PFSK-1 (cell line): ENCODE data around the gene RFX3.

Experiments
- FOXP2 ChIP-seq: optimal IDR thresholded peaks from 2 replicates; pipeline ENCODE3; 2011; ENCODE audit warnings: borderline replicate concordance, control low read depth, inconsistent platforms; ENCODE audit not compliant: insufficient read depth; ENCODE audit errors: extremely low read length, extremely low read depth
- POLR2AphosphoS5 ChIP-seq: IDR thresholded peaks from 2 replicates; pipeline ENCODE4 v1.6.1; 2012; ENCODE audit warnings: low read depth, mild to moderate bottlenecking, control low read depth, low read length, moderate library complexity
- REST ChIP-seq, 2 experiments: IDR thresholded peaks; 2 replicates each; pipeline versions ENCODE4 v1.6.1 to v1.8.0; 2011 to 2012; ENCODE audit warnings: low read depth in 2 of 2, low read length in 2 of 2, control low read depth in 1 of 2, inconsistent platforms in 1 of 2, mild to moderate bottlenecking in 1 of 2, moderate library complexity in 1 of 2; ENCODE audit not compliant: insufficient read depth in 1 of 2
- SIN3A ChIP-seq: IDR thresholded peaks from 2 replicates; pipeline ENCODE4 v1.6.1; 2012; ENCODE audit warnings: mild to moderate bottlenecking, low read length, moderate library complexity, borderline replicate concordance; ENCODE audit not compliant: insufficient read depth
- TAF1 ChIP-seq: IDR thresholded peaks from 2 replicates; pipeline ENCODE4 v1.6.1; 2012; ENCODE audit warnings: low read length, control low read depth, borderline replicate concordance; ENCODE audit not compliant: insufficient read depth

Gene RFX3

GRCh38 chr9:3451956-3452355 lies 73.8 kb downstream of the RFX3 start:
- TF ChIP-seq POLR2AphosphoS5 (no peak), SIN3A (no peak), TAF1 (no peak), FOXP2 (no peak), REST (IDR thresholded peaks at IDR 0.05; ENCODE audit: insufficient read depth in 1 of 2, low read depth in 2 of 2, low read length in 2 of 2) (no peak)

GRCh38 chr9:3447788-3448187 lies 78.0 kb downstream of the RFX3 start:
- TF ChIP-seq REST (IDR thresholded peaks at IDR 0.05; ENCODE audit: insufficient read depth in 1 of 2, low read depth in 2 of 2, low read length in 2 of 2): no peak
- TF ChIP-seq FOXP2: no peak
- TF ChIP-seq SIN3A: no peak
- TF ChIP-seq TAF1: no peak

DNA sequence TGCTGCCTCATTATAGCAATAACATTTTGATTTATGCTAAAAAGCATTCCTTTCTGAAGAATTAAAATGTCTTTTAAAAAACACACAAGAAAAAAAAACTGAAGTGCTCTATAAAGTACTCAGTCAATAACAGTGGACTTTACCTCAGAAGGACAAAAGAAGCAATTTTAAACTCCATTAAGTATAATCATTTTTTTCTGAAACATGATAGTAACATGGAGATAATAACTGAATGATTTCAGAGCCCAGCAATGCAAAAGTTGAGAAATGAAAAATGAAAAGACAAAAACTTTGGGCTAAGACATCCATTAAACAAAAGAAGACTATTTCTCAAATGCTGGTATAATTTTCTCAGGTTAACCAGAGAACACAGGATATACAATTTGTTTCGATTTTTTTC lies 78.7 kb downstream of the RFX3 start:
- no peak for TF ChIP-seq REST (IDR thresholded peaks at IDR 0.05; ENCODE audit: insufficient read depth in 1 of 2, low read depth in 2 of 2, low read length in 2 of 2)

GRCh38 chr9:3446313-3446712 lies 79.5 kb downstream of the RFX3 start:
- TF ChIP-seq TAF1 (no peak), SIN3A (no peak), REST (IDR thresholded peaks at IDR 0.05; ENCODE audit: insufficient read depth in 1 of 2, low read depth in 2 of 2, low read length in 2 of 2) (no peak), POLR2AphosphoS5 (no peak), FOXP2 (no peak)

DNA sequence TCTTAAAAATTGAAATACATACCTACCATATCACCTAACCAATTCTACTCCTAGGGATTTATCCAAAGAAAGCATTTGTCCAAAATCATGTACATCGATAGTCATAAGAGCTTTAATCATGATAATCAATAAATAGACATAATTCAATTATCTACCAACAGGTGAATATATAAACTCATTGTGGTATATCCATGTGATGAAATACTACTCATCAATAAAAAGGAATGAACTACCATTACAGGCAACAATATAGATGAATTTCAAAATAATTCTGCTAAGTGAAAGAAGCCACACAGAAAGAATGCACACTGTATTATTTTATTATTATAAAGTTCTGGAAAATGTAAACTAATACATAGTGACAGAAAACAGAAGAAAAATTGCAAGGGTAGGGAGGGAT lies 81.8 kb downstream of the RFX3 start:
- TF ChIP-seq SIN3A: no peak
- TF ChIP-seq FOXP2: no peak
- TF ChIP-seq TAF1: no peak
- no peak for TF ChIP-seq POLR2AphosphoS5
- no peak for TF ChIP-seq REST (IDR thresholded peaks at IDR 0.05; ENCODE audit: insufficient read depth in 1 of 2, low read depth in 2 of 2, low read length in 2 of 2)
